Coronary artery (tissue), 2 donors: ENCODE results near the gene ERO1B.

Experiments
- DNase-seq: peaks from one replicate; pipeline ENCODE4 v3.0.0-alpha.2; 2017; ENCODE audit warnings: low spot score
- H3K27ac ChIP-seq, 2 donors: fragments of 200-600 bp; sonication (generic); one replicate each; pipeline ENCODE4 v1.5.1; 2016 to 2019
- H3K4me3 ChIP-seq: fragments of 200-600 bp; sonication (generic); 2 replicates; pipeline ENCODE4 v1.5.1; 2016; ENCODE audit warnings: mild to moderate bottlenecking, moderate library complexity
- TF ChIP-seq, protein P1 (sequence below): fragments of 200-600 bp; sonication (generic); IDR thresholded peaks from one replicate; pipeline ENCODE4 v1.5.1; 2019; ENCODE audit warnings: antibody characterized with exemption

ERO1B gene

DNA sequence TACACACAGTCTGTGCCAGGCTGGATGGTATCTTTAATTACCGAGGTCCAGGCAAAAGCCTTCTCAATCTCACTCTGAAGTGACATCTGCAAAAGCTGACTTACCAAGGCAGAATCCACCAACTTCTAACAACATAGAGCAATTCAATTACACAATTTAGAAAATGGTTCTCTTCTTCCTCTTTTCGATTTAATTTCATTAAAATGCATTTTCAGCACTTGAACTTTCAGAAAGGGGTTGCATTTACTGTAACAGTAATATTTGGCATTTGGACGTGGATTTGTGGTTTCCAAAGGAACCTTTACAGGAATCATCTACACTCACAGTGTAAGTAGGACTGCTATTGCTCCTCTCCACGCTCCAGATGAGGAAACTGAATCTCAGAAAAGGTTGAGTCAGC is 53.3 kb downstream of the ERO1B start:
- TF ChIP-seq, protein P1, sequence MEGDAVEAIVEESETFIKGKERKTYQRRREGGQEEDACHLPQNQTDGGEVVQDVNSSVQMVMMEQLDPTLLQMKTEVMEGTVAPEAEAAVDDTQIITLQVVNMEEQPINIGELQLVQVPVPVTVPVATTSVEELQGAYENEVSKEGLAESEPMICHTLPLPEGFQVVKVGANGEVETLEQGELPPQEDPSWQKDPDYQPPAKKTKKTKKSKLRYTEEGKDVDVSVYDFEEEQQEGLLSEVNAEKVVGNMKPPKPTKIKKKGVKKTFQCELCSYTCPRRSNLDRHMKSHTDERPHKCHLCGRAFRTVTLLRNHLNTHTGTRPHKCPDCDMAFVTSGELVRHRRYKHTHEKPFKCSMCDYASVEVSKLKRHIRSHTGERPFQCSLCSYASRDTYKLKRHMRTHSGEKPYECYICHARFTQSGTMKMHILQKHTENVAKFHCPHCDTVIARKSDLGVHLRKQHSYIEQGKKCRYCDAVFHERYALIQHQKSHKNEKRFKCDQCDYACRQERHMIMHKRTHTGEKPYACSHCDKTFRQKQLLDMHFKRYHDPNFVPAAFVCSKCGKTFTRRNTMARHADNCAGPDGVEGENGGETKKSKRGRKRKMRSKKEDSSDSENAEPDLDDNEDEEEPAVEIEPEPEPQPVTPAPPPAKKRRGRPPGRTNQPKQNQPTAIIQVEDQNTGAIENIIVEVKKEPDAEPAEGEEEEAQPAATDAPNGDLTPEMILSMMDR: no peak
- Histone ChIP-seq H3K4me3 (no peak overlapping the region), H3K27ac (no peak overlapping the region)
- DNase-seq: no peak

DNA sequence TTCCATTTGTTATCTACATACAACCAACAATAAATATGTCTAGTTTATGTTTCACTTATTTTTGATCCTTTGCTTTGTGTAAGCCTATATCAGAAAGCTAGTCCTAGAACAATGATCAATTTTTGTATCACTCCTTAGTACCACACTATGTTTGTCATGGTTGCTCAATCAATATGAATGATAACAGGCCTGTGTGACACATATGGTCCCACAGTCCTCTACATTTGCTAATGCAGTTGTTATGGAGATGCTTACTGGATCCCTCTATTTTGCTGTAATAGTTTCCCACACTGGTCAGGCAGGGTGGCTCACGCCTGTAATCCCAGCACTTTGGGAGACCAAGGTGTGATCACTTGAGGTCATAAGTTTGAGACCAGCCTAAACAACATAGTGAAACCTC is 59.1 kb downstream of the ERO1B start:
- no peak overlapping the region for H3K4me3 ChIP-seq
- H3K27ac ChIP-seq: no peak overlapping the region
- no peak for DNase-seq
- TF ChIP-seq, protein P1: no peak

DNA sequence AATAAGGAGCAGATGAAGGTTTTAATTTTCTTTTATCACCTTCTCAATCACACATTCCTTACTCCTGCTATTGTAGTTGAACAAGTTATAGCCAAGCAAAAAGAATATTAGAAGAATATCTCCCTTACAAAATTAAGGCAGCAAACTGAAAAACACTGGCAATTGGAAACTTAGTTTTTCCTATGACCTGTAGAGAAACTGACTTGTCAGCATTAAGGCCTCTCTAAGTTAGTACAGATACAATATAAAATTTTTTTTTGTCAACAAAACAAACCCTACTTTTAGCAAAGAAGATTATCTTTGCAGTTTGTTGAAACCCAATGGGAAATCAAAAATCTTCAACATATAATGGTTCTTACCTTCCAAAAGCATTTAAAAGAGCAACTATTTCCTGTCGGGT is 61.3 kb downstream of the ERO1B start:
- H3K4me3 ChIP-seq: no peak overlapping the region
- H3K27ac ChIP-seq: no peak overlapping the region
- no peak for DNase-seq
- TF ChIP-seq, protein P1: no peak

DNA sequence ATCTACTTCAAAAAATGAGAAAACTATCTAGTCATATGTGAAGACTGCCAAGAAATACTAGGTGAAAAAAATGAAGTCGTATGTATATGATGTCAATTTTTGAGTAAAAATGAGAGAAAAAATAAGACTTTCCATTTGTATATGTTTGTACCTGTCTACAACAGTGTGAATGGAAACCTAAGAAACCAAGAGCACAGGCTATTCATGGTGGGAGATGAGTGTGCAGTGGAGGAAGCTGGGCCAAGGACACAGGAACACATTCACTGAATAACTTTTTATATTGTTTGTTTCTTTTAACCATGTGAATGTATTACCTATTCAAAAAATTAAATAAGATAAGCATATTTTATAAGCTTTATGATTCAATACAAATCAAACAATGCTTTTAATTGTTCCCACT is 67.0 kb downstream of the ERO1B start:
- H3K27ac ChIP-seq: no peak overlapping the region

DNA sequence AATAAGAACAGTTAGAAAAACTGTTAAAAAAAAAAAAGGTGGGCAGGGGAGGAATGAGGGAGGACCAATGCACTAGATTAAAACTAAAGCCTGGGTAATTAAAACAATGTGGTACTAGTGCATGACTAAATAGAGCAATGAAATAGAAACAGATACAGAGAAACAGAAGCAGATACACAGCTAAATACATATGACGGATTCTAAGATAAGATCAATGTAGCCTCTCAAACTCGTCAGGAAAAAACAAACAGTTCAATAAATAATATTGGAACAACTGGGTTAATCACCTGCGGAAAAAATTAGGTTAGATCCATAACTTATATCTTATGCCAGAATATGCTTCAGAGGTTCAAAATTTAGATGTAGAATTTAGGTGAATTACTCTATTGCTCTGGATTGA is 68.2 kb downstream of the ERO1B start:
- DNase-seq: no peak
- no peak overlapping the region for H3K4me3 ChIP-seq
- TF ChIP-seq, protein P1: no peak
- no peak overlapping the region for H3K27ac ChIP-seq

More for the DNA sequence above, 67.0 kb downstream of the ERO1B start:
- TF ChIP-seq, protein P1: no peak
- no peak for DNase-seq
- no peak overlapping the region for H3K4me3 ChIP-seq

DNA sequence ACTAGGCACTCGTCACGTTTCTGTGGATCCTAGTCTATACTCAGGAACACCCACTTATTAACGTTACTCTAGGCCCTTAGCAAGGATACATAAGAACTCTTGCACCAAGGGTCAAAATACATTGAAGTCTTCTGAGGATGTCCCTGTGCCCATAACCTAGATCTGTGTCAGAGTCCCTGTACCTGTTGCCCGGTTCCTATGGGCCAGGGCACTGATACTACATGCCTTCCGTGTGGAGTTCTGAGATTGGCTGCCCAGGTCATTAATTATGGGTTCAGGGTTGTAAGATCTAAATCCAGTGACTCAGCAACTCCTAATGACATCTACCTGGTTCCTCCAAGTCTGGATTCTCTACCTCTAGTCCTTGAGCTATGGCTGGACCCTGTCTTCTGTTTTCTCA is 69.9 kb downstream of the ERO1B start:
- no peak for DNase-seq
- no peak overlapping the region for H3K4me3 ChIP-seq
- no peak overlapping the region for H3K27ac ChIP-seq
- TF ChIP-seq, protein P1: no peak

DNA sequence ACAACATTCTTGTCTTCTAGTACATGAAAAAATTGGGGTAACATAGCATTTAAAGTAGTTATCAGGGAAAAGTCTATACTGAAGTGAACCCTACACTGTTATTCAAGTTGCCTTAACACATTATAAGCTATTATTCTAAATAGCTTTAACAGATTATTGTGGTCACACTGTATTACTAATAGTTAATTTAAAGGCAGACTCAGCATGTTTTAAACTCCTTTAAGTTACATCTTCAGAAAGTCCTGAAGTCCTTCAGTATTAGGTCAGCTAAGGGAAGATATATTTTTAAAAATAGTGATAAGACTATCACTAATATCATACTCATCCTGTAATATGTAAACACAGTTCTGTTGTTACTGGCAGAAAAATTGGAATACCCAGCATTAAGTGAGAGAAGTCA is 72.0 kb downstream of the ERO1B start:
- TF ChIP-seq, protein P1: no peak
- no peak overlapping the region for H3K27ac ChIP-seq
- no peak overlapping the region for H3K4me3 ChIP-seq
- no peak for DNase-seq
